Measurements from ENCODE around the gene REPIN1. TPM values are rescaled to one million over a fixed set of nuclear protein-coding genes. Genes with fewer than 3 reads are reported as not detected.

Gene REPIN1
- total and polyA plus RNA-seq, 10 donors: 47.9 to 126 (median 111) TPM

DNA sequence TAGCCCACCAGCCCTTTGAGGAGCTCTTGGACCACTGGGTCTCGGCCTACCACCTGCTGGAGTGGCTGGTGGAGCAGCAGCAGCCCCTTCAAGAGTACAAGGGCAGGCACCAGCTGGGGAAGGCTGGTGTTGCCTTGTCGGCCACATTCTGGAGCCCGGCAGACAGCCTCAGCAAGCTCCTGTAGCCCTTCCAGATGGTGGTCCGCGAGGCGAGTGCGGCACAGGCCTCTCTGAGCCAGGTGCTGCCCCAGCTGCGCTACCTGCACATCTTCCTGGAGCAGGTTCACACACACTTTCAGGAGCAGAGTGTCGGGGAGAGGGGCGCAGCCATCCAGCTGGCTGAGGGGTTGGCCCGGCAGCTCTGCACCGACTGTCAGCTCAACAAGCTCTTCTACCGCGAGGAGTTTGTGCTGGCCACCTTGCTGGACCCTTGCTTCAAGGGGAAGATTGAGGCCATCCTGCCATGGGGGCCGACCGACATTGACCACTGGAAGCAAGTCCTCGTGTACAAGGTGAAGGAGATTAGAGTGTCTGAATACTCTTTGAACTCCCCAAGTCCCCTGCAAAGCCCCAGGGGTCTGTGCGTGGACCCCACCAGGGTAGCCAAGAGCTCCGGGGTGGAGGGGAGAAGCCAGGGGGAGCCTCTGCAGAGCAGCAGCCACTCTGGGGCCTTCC is 38.3 kb upstream of the REPIN1 start:
- Histone ChIP-seq H3K4me1 (peaks cover 0 to 11% (median 2%) of the 10 kb centered on the region in 6 donors), H3K27me3 (replicated peaks in 1 of 7) (no peaks in the 10 kb centered on the region), H3K9me3 (no peaks in the 10 kb centered on the region), H3K36me3 (peaks cover 0 to 80% (median 31%) of the 10 kb centered on the region in 6 donors), H3K4me3 (no peak overlapping the region), H3K27ac (no peak overlapping the region)
- WGBS, 5 donors: 93 to 100% (median 96%) methylated on average over 3 to 19 of the region's 19 CpGs
- intact Hi-C loops (cut with DNase I; ENCODE audit: low total_unique reads): no loop called here
- TF ChIP-seq POLR2A (IDR thresholded peaks at IDR 0.05) (no peak), POLR2AphosphoS5 (IDR thresholded peaks at IDR 0.05) (peak in 1 of 3 donors; percentile 17)
- DNase-seq: no peak

- H3K27ac ChIP-seq: no peak overlapping the region
Measured at GRCh38 chr7:150332852-150333635, 35.6 kb upstream of the REPIN1 start.

GRCh38 chr7:150333659-150334058 is 35.0 kb upstream of the REPIN1 start:
- Histone ChIP-seq H3K36me3 (peaks cover 0 to 69% (median 35%) of the 10 kb centered on the region in 6 donors), H3K27me3 (replicated peaks in 1 of 7) (no peaks in the 10 kb centered on the region), H3K9me3 (no peaks in the 10 kb centered on the region), H3K4me1 (peaks cover 0 to 19% (median 5%) of the 10 kb centered on the region in 6 donors), H3K4me3 (no peak overlapping the region), H3K27ac (no peak overlapping the region)
- TF ChIP-seq, protein P1, sequence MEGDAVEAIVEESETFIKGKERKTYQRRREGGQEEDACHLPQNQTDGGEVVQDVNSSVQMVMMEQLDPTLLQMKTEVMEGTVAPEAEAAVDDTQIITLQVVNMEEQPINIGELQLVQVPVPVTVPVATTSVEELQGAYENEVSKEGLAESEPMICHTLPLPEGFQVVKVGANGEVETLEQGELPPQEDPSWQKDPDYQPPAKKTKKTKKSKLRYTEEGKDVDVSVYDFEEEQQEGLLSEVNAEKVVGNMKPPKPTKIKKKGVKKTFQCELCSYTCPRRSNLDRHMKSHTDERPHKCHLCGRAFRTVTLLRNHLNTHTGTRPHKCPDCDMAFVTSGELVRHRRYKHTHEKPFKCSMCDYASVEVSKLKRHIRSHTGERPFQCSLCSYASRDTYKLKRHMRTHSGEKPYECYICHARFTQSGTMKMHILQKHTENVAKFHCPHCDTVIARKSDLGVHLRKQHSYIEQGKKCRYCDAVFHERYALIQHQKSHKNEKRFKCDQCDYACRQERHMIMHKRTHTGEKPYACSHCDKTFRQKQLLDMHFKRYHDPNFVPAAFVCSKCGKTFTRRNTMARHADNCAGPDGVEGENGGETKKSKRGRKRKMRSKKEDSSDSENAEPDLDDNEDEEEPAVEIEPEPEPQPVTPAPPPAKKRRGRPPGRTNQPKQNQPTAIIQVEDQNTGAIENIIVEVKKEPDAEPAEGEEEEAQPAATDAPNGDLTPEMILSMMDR (IDR thresholded peaks at IDR 0.05 in 8 of 11, conservative IDR thresholded peaks at IDR 0.05 in 3 of 11): no peak
- DNase-seq: no peak
- WGBS, 5 donors: 93 to 96% (median 95%) methylated on average over 10 of the region's 10 CpGs
- intact Hi-C loops (cut with DNase I; ENCODE audit: low total_unique reads): no loop called here

More at GRCh38 chr7:150332852-150333635, 35.6 kb upstream of the REPIN1 start:
- Histone ChIP-seq H3K4me3 (no peak overlapping the region), H3K27me3 (replicated peaks in 1 of 7) (no peaks in the 10 kb centered on the region), H3K36me3 (peaks cover 0 to 69% (median 36%) of the 10 kb centered on the region in 6 donors), H3K9me3 (no peaks in the 10 kb centered on the region), H3K4me1 (peaks cover 0 to 12% (median 3%) of the 10 kb centered on the region in 6 donors)
- DNase-seq: no peak
- WGBS, 5 donors: 92 to 95% (median 94%) methylated on average over 18 of the region's 18 CpGs
- TF ChIP-seq POLR2AphosphoS5 (IDR thresholded peaks at IDR 0.05) (no peak), POLR2A (IDR thresholded peaks at IDR 0.05) (no peak)
- TF ChIP-seq, protein P1 (IDR thresholded peaks at IDR 0.05 in 8 of 11, conservative IDR thresholded peaks at IDR 0.05 in 3 of 11): no peak
- intact Hi-C loops (cut with DNase I; ENCODE audit: low total_unique reads): no loop called here

DNA sequence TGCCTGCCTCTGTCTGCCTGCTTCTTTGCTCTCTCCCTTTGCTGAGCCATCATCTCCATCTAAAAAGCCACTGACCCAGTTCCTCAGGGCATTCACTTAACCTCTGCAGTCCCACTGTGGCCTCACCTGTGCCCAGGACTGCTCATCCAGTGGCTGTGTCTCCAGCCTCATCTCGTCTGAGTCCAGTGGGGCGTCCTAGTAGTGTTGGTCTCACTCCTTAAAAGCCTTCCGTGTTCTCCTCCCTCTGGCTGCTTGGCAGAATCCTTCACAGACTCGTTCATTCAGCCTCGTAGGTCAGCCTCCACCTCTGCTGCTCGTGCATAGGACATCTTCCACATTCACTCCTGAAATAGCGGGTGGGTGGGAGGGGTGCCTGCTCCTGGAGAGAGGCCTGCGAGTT is 34.5 kb upstream of the REPIN1 start:
- H3K27ac ChIP-seq: peak overlapping the region in 2 of 8 donors; percentile 8 to 22
- H3K36me3 ChIP-seq: peaks cover 0 to 64% (median 31%) of the 10 kb centered on the region in 6 donors

More for the DNA sequence above, 34.5 kb upstream of the REPIN1 start:
- no peak for DNase-seq
- H3K4me1 ChIP-seq: peaks cover 0 to 23% (median 7%) of the 10 kb centered on the region in 6 donors
- WGBS, 5 donors: 84 to 96% (median 92%) methylated on average over 4 to 8 of the region's 8 CpGs
- H3K4me3 ChIP-seq: no peak overlapping the region
- intact Hi-C loops (cut with DNase I; ENCODE audit: low total_unique reads): no loop called here
- H3K27me3 ChIP-seq (replicated peaks in 1 of 7): no peaks in the 10 kb centered on the region
- H3K9me3 ChIP-seq: no peaks in the 10 kb centered on the region
- TF ChIP-seq, protein P1 (IDR thresholded peaks at IDR 0.05 in 8 of 11, conservative IDR thresholded peaks at IDR 0.05 in 3 of 11): no peak
- no peak for TF ChIP-seq POLR2A (IDR thresholded peaks at IDR 0.05)

Measured in spleen (tissue), 11 donors.